HAP-1 (cell line): ENCODE results near the gene ARHGAP10.
A peak's percentile ranks its signal among the peaks of the same experiment; 100 is the strongest.

Source experiments
- DNase-seq, 2 experiments: peaks; one replicate each; pipeline ENCODE4 v3.0.0-alpha.2; 2016 to 2020; ENCODE audit warnings: low spot score in 2 of 2
- H3K27me3 ChIP-seq: fragments of 250-450 bp; sonication (Bioruptor Pico); 2 replicates; pipeline ENCODE4 v1.5.1; 2020; ENCODE audit warnings: low read depth, mild to moderate bottlenecking, moderate library complexity
- H3K36me3 ChIP-seq: fragments of 250-450 bp; sonication (Bioruptor Pico); replicated peaks from 2 replicates; pipeline ENCODE4 v1.5.1; 2020; ENCODE audit warnings: mild to moderate bottlenecking
- H3K4me1 ChIP-seq: fragments of 250-450 bp; sonication (Bioruptor Pico); 2 replicates; pipeline ENCODE4 v1.5.1; 2020; ENCODE audit warnings: mild to moderate bottlenecking
- H3K4me3 ChIP-seq: fragments of 250-450 bp; sonication (Bioruptor Pico); 2 replicates; pipeline ENCODE4 v1.5.1; 2020; ENCODE audit warnings: mild to moderate bottlenecking, moderate library complexity
- H3K9me3 ChIP-seq: fragments of 250-450 bp; sonication (Bioruptor Pico); 2 replicates; pipeline ENCODE4 v1.5.1; 2020; ENCODE audit warnings: mild to moderate bottlenecking, moderate library complexity
- in situ Hi-C: fragments of 300-500 bp; cut with MboI; formaldehyde crosslinking; loops from 3 replicates; pipeline ENCODE4 v1.14.3; 2020; ENCODE audit warnings: low sequenced_read_pairs, inconsistent platforms, mixed read lengths

ARHGAP10 gene

GRCh38 chr4:148030193-148030873, 298.4 kb downstream of the ARHGAP10 start:
- no peak overlapping the region for H3K4me3 ChIP-seq
- no peaks in the 10 kb centered on the region for H3K9me3 ChIP-seq
- no peak for DNase-seq
- no peaks in the 10 kb centered on the region for H3K27me3 ChIP-seq
- H3K36me3 ChIP-seq, result no peaks in the 10 kb centered on the region
- peaks cover 4% of the 10 kb centered on the region; the same call in 1 of the 2 replicates for H3K4me1 ChIP-seq
- in situ Hi-C loops, result no loop called here

DNA sequence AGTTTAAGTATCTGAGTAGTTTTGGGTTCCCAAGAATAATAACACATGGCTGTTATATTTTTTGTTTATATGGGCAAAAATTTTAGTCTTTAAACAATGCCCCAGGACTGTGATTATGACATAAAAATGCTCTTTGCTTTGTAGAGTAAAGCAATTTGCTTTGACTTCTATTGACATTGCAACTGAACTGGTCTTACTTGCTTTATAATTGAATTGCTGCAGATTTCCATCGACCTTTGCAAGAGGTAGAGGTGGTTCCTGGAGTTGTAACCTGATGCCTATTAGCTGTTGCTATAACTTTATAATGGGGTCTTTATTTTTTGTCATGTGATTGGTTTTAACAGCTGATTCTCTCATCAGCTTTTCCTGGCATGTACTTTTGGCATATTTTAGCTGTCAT, 302.9 kb downstream of the ARHGAP10 start:
- H3K9me3 ChIP-seq, result no peaks in the 10 kb centered on the region
- in situ Hi-C loops, result no loop called here
- H3K36me3 ChIP-seq, result no peaks in the 10 kb centered on the region
- no peak overlapping the region for H3K4me3 ChIP-seq
- H3K27me3 ChIP-seq, result no peaks in the 10 kb centered on the region
- H3K4me1 ChIP-seq, result peaks cover 4% of the 10 kb centered on the region; the same call in 1 of the 2 replicates
- no peak for DNase-seq

DNA sequence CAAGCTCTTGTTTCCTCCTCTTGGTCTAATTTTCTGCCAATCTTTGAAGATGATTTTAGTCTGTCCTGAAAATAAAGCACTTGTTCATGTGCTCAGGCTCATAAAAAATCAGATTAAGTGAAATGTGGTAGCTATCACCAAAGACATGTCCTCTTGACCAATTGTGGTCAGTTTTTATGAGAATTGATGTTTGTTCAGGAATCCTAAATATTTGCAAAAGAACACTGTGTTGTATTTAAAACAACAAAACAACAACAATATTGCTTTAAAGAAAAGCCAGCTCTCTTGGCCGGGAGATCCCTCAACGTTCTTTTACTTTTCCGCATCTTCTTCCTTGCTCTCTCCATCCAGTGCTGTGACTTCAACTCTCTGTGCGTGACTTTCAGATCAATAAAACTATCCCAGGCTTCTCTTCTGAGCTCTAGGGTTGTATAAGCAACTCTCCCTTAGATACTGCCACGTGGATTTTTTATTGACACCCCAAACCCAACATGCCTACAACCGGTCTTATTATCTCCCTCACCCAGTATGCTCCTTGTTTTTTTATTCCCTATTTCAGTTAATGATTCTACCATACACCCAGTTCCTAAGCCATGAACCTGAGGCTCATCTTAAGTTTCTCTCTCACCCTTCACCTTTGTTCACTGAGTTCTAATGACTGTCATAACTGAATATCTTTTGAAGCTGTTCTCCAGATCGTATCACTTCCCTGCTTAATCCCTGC, 309.9 kb downstream of the ARHGAP10 start:
- Histone ChIP-seq H3K4me1 (no peaks in the 10 kb centered on the region), H3K4me3 (no peak overlapping the region), H3K36me3 (no peaks in the 10 kb centered on the region), H3K9me3 (no peaks in the 10 kb centered on the region), H3K27me3 (no peaks in the 10 kb centered on the region)
- in situ Hi-C loops, result no loop called here
- DNase-seq, result no peak

GRCh38 chr4:148044089-148044911, 312.4 kb downstream of the ARHGAP10 start:
- Histone ChIP-seq H3K4me3 (no peak overlapping the region), H3K4me1 (no peaks in the 10 kb centered on the region), H3K9me3 (no peaks in the 10 kb centered on the region), H3K36me3 (no peaks in the 10 kb centered on the region), H3K27me3 (no peaks in the 10 kb centered on the region)
- no peak for DNase-seq
- in situ Hi-C loops, result no loop called here

DNA sequence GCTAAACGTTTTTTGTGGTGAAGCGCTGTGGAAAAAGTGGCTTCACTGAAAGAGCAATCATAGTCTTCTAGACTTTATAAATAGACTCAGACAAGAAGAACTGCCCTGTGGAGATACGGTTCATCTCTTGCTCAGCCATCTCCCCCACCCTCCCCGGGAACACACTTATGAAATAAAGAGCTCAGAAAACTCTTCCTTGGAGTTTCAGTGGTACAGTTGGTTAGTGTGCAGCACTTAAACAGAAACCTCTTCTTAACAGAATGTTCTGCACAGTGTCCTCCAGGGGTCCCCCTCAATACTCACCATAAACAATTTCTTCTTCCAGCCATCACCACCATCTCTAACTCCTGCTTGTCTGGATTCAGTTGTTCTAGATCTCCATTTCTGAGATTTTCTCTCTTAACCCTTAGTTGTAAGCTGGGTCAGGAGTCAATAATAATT, 313.0 kb downstream of the ARHGAP10 start:
- DNase-seq, result no peak
- Histone ChIP-seq H3K36me3 (no peaks in the 10 kb centered on the region), H3K9me3 (no peaks in the 10 kb centered on the region), H3K4me1 (no peaks in the 10 kb centered on the region), H3K4me3 (no peak overlapping the region), H3K27me3 (no peaks in the 10 kb centered on the region)
- in situ Hi-C loops, result no loop called here

- H3K4me1 ChIP-seq, result no peaks in the 10 kb centered on the region; the same call in 1 of the 2 replicates
- no peaks in the 10 kb centered on the region for H3K9me3 ChIP-seq
- in situ Hi-C loops, result no loop called here
- DNase-seq, result no peak
- no peak overlapping the region for H3K4me3 ChIP-seq
- H3K27me3 ChIP-seq, result no peaks in the 10 kb centered on the region
- H3K36me3 ChIP-seq, result no peaks in the 10 kb centered on the region
Observed at GRCh38 chr4:148048598-148048997, 316.7 kb downstream of the ARHGAP10 start.

DNA sequence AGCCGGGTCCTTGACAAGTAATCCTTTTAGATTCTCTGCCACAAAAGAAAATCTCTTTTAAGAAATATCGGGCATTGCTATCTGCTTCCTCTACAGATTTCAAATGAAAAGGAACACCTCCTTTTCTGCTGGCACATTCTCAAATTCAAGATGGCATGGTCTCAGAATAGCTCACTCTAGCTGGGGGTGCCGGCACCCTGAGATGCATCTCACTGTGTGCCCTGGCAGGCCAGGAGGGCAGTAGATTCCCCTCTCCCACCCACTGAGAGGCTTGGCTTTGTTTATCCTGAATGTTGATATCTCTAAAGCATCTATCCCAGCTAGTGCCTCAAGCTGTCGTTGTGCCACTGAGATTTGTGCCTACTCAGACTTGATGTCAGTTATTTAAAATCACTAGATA, 319.5 kb downstream of the ARHGAP10 start:
- H3K9me3 ChIP-seq, result no peaks in the 10 kb centered on the region
- DNase-seq, result no peak
- in situ Hi-C loops, result no loop called here
- no peaks in the 10 kb centered on the region for H3K36me3 ChIP-seq
- peaks cover 5% of the 10 kb centered on the region; the same call in 1 of the 2 replicates for H3K4me1 ChIP-seq
- H3K27me3 ChIP-seq, result no peaks in the 10 kb centered on the region
- H3K4me3 ChIP-seq, result no peak overlapping the region

DNA sequence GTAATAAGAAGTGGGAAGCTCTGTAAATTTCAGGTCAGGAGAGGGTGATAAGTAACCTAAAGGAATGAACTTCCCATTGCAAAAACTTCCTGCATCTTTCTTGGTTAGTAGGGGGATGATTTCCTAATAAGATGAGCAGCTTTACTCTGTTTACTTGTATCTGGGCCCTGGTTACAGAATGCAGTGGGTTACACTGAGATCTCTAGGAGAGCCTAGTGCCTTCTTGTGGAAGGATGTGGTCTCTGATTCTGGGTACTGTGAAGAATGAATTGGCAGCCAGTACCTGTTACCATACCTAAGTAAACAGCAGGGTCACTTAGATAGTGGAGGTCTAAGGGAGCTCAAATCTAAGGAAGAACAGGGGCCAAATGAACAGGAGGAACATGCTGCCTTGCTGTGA, 320.6 kb downstream of the ARHGAP10 start:
- Histone ChIP-seq H3K4me1 (peaks cover 5% of the 10 kb centered on the region; the same call in 1 of the 2 replicates), H3K27me3 (no peaks in the 10 kb centered on the region), H3K9me3 (no peaks in the 10 kb centered on the region), H3K4me3 (no peak overlapping the region), H3K36me3 (no peaks in the 10 kb centered on the region)
- in situ Hi-C loops, result no loop called here
- DNase-seq, result no peak

- no peak overlapping the region for H3K4me3 ChIP-seq
- no peak for DNase-seq
Observed at GRCh38 chr4:148053298-148054003, 321.6 kb downstream of the ARHGAP10 start.

GRCh38 chr4:148054275-148054674, 322.4 kb downstream of the ARHGAP10 start:
- in situ Hi-C loops, result no loop called here
- Histone ChIP-seq H3K9me3 (no peaks in the 10 kb centered on the region), H3K4me3 (no peak overlapping the region), H3K27me3 (no peaks in the 10 kb centered on the region), H3K4me1 (peaks cover 5% of the 10 kb centered on the region; the same call in 1 of the 2 replicates), H3K36me3 (no peaks in the 10 kb centered on the region)
- peak in 1 of 2 experiments; percentile 24 for DNase-seq

More at GRCh38 chr4:148053298-148054003, 321.6 kb downstream of the ARHGAP10 start:
- no peaks in the 10 kb centered on the region for H3K27me3 ChIP-seq
- no peaks in the 10 kb centered on the region for H3K36me3 ChIP-seq
- no peaks in the 10 kb centered on the region for H3K9me3 ChIP-seq
- H3K4me1 ChIP-seq, result peaks cover 5% of the 10 kb centered on the region; the same call in 1 of the 2 replicates
- in situ Hi-C loops, result no loop called here

DNA sequence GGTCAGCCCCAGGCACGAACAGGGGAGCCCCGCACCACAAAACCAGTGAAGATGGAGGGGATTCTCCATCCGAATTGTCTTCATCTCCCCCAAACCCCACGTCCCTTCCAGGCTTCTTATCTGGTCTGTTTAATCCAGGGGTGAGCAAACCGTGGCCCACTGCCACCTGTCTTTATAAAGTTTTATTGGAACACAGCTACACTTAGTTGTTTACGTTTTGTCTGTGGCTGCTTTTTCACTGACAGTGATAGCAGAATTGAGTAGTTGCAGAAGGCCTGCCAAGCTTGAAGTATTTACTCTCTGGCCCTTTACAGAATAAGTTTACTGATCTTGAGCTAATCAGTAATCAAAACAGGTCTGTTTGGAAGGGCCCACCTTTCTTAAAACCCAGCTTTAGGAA, 324.0 kb downstream of the ARHGAP10 start:
- no peak for DNase-seq
- Histone ChIP-seq H3K9me3 (no peaks in the 10 kb centered on the region), H3K27me3 (no peaks in the 10 kb centered on the region), H3K4me1 (peaks cover 10% of the 10 kb centered on the region), H3K36me3 (no peaks in the 10 kb centered on the region), H3K4me3 (no peak overlapping the region)
- in situ Hi-C loops, result no loop called here

DNA sequence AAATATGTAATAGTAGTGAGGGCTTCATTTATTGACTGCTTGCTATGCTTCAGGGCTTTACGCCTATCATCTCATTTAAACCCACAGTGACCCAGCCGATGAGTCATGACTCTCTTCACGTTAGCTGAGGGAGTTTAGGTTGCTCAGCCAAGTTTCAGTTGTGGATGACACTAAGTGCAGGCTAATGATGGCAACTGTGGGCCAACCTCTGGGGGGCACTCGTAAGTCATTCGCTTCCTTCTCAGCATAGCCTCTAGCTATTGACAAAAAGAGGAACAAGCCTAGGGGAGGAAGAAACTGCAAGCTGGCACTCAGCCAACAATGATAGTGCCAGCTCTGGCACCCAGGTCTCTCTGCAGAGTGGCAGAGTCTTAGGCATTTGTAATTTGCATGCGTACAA, 325.0 kb downstream of the ARHGAP10 start:
- H3K27me3 ChIP-seq, result no peaks in the 10 kb centered on the region
- peak in 1 of 2 experiments; percentile 32 for DNase-seq
- H3K9me3 ChIP-seq, result no peaks in the 10 kb centered on the region
- no peaks in the 10 kb centered on the region for H3K36me3 ChIP-seq
- in situ Hi-C loops, result no loop called here
- peaks cover 14% of the 10 kb centered on the region for H3K4me1 ChIP-seq
- H3K4me3 ChIP-seq, result no peak overlapping the region

- Histone ChIP-seq H3K27me3 (no peaks in the 10 kb centered on the region), H3K4me3 (no peak overlapping the region), H3K4me1 (peaks cover 14% of the 10 kb centered on the region), H3K36me3 (no peaks in the 10 kb centered on the region), H3K9me3 (no peaks in the 10 kb centered on the region)
- no peak for DNase-seq
- in situ Hi-C loops, result no loop called here
Observed at GRCh38 chr4:148057516-148057915, 325.6 kb downstream of the ARHGAP10 start.
